Astrocyte (in vitro differentiated cells and primary cell): ENCODE data around the gene PPP1R16B. TPM values are rescaled to one million over a fixed set of nuclear protein-coding genes. Genes with fewer than 3 reads are reported as not detected.

Experiments
- DNase-seq: peaks from one replicate; pipeline ENCODE4 v3.0.0-alpha.2; 2010; ENCODE audit warnings: low read depth
- FAIRE-seq: peaks from 2 replicates; lab custom pipeline; 2011; peaks lifted over from hg19 to GRCh38; lab: Jason Lieb, UNC
- H2AFZ ChIP-seq: 2 replicates; pipeline ENCODE4 v1.6.0; 2012; ENCODE audit warnings: low read depth, low read length, inconsistent platforms
- H3K27ac ChIP-seq: 2 replicates; pipeline ENCODE4 v1.5.1; 2011; ENCODE audit warnings: low read depth, low read length, inconsistent platforms
- H3K27me3 ChIP-seq: 2 replicates; pipeline ENCODE4 v1.6.0; 2011; ENCODE audit warnings: low read length, inconsistent platforms; ENCODE audit not compliant: insufficient read depth
- H3K36me3 ChIP-seq: 2 replicates; pipeline ENCODE4 v1.5.1; 2011; ENCODE audit warnings: low read length, inconsistent platforms; ENCODE audit not compliant: insufficient read depth
- H3K4me1 ChIP-seq: 2 replicates; pipeline ENCODE4 v1.5.1; 2011; ENCODE audit warnings: low read length, inconsistent platforms; ENCODE audit not compliant: insufficient read depth
- H3K4me2 ChIP-seq: 2 replicates; pipeline ENCODE4 v1.6.0; 2012; ENCODE audit warnings: low read length, inconsistent platforms
- H3K4me3 ChIP-seq: 2 replicates; pipeline ENCODE4 v1.5.1; 2011; ENCODE audit warnings: low read depth, mild to moderate bottlenecking, low read length, inconsistent platforms; ENCODE audit not compliant: insufficient read depth
- H3K79me2 ChIP-seq: 2 replicates; pipeline ENCODE4 v1.6.0; 2012; ENCODE audit warnings: mild to moderate bottlenecking, low read length, inconsistent platforms; ENCODE audit not compliant: insufficient read depth
- H3K9ac ChIP-seq: 2 replicates; pipeline ENCODE4 v1.6.0; 2012; ENCODE audit warnings: mild to moderate bottlenecking, low read length, inconsistent platforms
- H3K9me3 ChIP-seq: 2 replicates; pipeline ENCODE4 v1.5.1; 2012; ENCODE audit warnings: low read depth, mild to moderate bottlenecking, low read length, inconsistent platforms; ENCODE audit not compliant: insufficient read depth
- H4K20me1 ChIP-seq: 2 replicates; pipeline ENCODE4 v1.6.0; 2012; ENCODE audit warnings: low read length, inconsistent platforms; ENCODE audit not compliant: insufficient read depth
- H3K27ac Mint-ChIP-seq: one replicate; pipeline ENCODE4 v1.8.0; 2021; ENCODE audit warnings: mild to moderate bottlenecking, mixed read lengths; ENCODE audit not compliant: unreplicated experiment
- H3K27me3 Mint-ChIP-seq: one replicate; pipeline ENCODE4 v1.8.0; 2021; ENCODE audit warnings: low read depth, mixed read lengths; ENCODE audit not compliant: unreplicated experiment
- H3K36me3 Mint-ChIP-seq: one replicate; pipeline ENCODE4 v1.8.0; 2021; ENCODE audit warnings: low read depth, mixed read lengths; ENCODE audit not compliant: unreplicated experiment
- H3K4me1 Mint-ChIP-seq: one replicate; pipeline ENCODE4 v1.8.0; 2021; ENCODE audit warnings: low read depth, mixed read lengths; ENCODE audit not compliant: unreplicated experiment
- H3K4me3 Mint-ChIP-seq: one replicate; pipeline ENCODE4 v1.8.0; 2021; ENCODE audit warnings: mild to moderate bottlenecking, moderate library complexity, mixed read lengths; ENCODE audit not compliant: unreplicated experiment
- H3K9me3 Mint-ChIP-seq: one replicate; pipeline ENCODE4 v1.8.0; 2021; ENCODE audit warnings: mild to moderate bottlenecking, mixed read lengths; ENCODE audit not compliant: unreplicated experiment
- CTCF ChIP-seq: IDR thresholded peaks from 2 replicates; pipeline ENCODE4 v1.5.1; 2011; ENCODE audit warnings: low read depth, mild to moderate bottlenecking, inconsistent platforms, low read length, moderate library complexity; ENCODE audit not compliant: insufficient read depth
- EZH2 ChIP-seq: IDR thresholded peaks from 2 replicates; pipeline ENCODE4 v1.6.1; 2012; ENCODE audit warnings: mild to moderate bottlenecking, low read length, inconsistent platforms; ENCODE audit not compliant: insufficient read depth
- total RNA-seq: library from RNA; stranded (reverse); gene quantifications from 2 replicates; pipeline ENCODE4 v1.2.1, GENCODE V29; 2021

Gene PPP1R16B
- total RNA-seq, 1 donor from 2014 or later: 0.68 TPM

GRCh38 chr20:38798266-38798665 lies 7.2 kb upstream of the PPP1R16B start:
- Histone ChIP-seq H3K9ac (no peak overlapping the region), H4K20me1 (no peaks in the 10 kb centered on the region), H3K27me3 (peaks cover 7% of the 10 kb centered on the region), H3K27ac (no peak overlapping the region), H2AFZ (no peak overlapping the region), H3K9me3 (no peaks in the 10 kb centered on the region), H3K4me3 (no peak overlapping the region), H3K4me2 (no peak overlapping the region), H3K79me2 (no peaks in the 10 kb centered on the region), H3K36me3 (no peaks in the 10 kb centered on the region), H3K4me1 (no peaks in the 10 kb centered on the region)
- Mint-ChIP-seq H3K4me1 (no peaks in the 10 kb centered on the region), H3K36me3 (no peaks in the 10 kb centered on the region), H3K27ac (no peak overlapping the region), H3K4me3 (no peak overlapping the region), H3K27me3 (peaks cover 4% of the 10 kb centered on the region), H3K9me3 (peaks cover 4% of the 10 kb centered on the region)
- DNase-seq: no peak
- FAIRE-seq: no peak
- TF ChIP-seq EZH2: no peak
- TF ChIP-seq CTCF: no peak

GRCh38 chr20:38799203-38799602 lies 6.3 kb upstream of the PPP1R16B start:
- Mint-ChIP-seq H3K36me3 (no peaks in the 10 kb centered on the region), H3K9me3 (peaks cover 4% of the 10 kb centered on the region), H3K27me3 (peaks cover 4% of the 10 kb centered on the region), H3K4me3 (no peak overlapping the region), H3K4me1 (no peaks in the 10 kb centered on the region), H3K27ac (no peak overlapping the region)
- Histone ChIP-seq H3K27me3 (peaks cover 7% of the 10 kb centered on the region), H3K79me2 (no peaks in the 10 kb centered on the region), H3K4me3 (no peak overlapping the region), H3K27ac (no peak overlapping the region), H3K9ac (no peak overlapping the region), H3K4me2 (no peak overlapping the region), H2AFZ (no peak overlapping the region), H3K36me3 (no peaks in the 10 kb centered on the region), H4K20me1 (no peaks in the 10 kb centered on the region), H3K4me1 (no peaks in the 10 kb centered on the region), H3K9me3 (no peaks in the 10 kb centered on the region)
- no peak for FAIRE-seq
- no peak for DNase-seq
- TF ChIP-seq EZH2 (no peak), CTCF (no peak)

GRCh38 chr20:38800882-38801281 lies 4.6 kb upstream of the PPP1R16B start:
- H3K27me3 ChIP-seq: peaks cover 4% of the 10 kb centered on the region
- no peak overlapping the region for H3K4me2 ChIP-seq
- no peak overlapping the region for H3K9ac ChIP-seq
- H3K4me1 Mint-ChIP-seq: peaks cover 4% of the 10 kb centered on the region
- H3K4me3 ChIP-seq: no peak overlapping the region
- DNase-seq: no peak
- TF ChIP-seq EZH2 (no peak), CTCF (no peak)
- no peaks in the 10 kb centered on the region for H3K36me3 Mint-ChIP-seq
- H3K36me3 ChIP-seq: no peaks in the 10 kb centered on the region
- no peaks in the 10 kb centered on the region for H4K20me1 ChIP-seq
- H3K27ac Mint-ChIP-seq: no peak overlapping the region
- H3K4me3 Mint-ChIP-seq: no peak overlapping the region
- no peak for FAIRE-seq
- no peaks in the 10 kb centered on the region for H3K79me2 ChIP-seq
- H3K9me3 ChIP-seq: no peaks in the 10 kb centered on the region
- H3K27ac ChIP-seq: no peak overlapping the region
- no peak overlapping the region for H2AFZ ChIP-seq
- H3K27me3 Mint-ChIP-seq: peaks cover 3% of the 10 kb centered on the region
- H3K4me1 ChIP-seq: peaks cover 3% of the 10 kb centered on the region
- peaks cover 4% of the 10 kb centered on the region for H3K9me3 Mint-ChIP-seq
